Epithelial cell of prostate (primary cell): ENCODE results near the gene SLC25A40.
"Not testable (repeated sequence)": the region's sequence is repeated elsewhere in the genome, so short reads cannot be mapped to it uniquely, and the experiment has no call there.

Experiments used
- DNase-seq: peaks from one replicate; pipeline ENCODE4 v3.0.0-alpha.2; 2011; ENCODE audit warnings: low read depth, low spot score
- H3K27ac ChIP-seq: fragments of 450-650 bp; 2 replicates; pipeline ENCODE4 v1.5.1; 2017; ENCODE audit warnings: mild to moderate bottlenecking

SLC25A40 gene

GRCh38 chr7:87873328-87873727 is 2.8 kb downstream of the SLC25A40 start:
- DNase-seq, H3K27ac ChIP-seq: not testable (repeated sequence)

GRCh38 chr7:87872346-87872745 is 3.8 kb downstream of the SLC25A40 start:
- no peak overlapping the region for H3K27ac ChIP-seq
- no peak for DNase-seq

- DNase-seq = no peak
- no peak overlapping the region for H3K27ac ChIP-seq
Measured at GRCh38 chr7:87870471-87870870, 5.7 kb downstream of the SLC25A40 start.

GRCh38 chr7:87866533-87866932 is 9.6 kb downstream of the SLC25A40 start:
- not testable (repeated sequence) for DNase-seq

GRCh38 chr7:87866089-87866488 is 10.1 kb downstream of the SLC25A40 start:
- DNase-seq = no peak
- H3K27ac ChIP-seq = no peak overlapping the region

More at GRCh38 chr7:87866533-87866932, 9.6 kb downstream of the SLC25A40 start:
- H3K27ac ChIP-seq = not testable (repeated sequence)

- no peak for DNase-seq
- H3K27ac ChIP-seq = no peak overlapping the region
Measured at GRCh38 chr7:87858417-87859100, 17.6 kb downstream of the SLC25A40 start.

GRCh38 chr7:87853237-87853864 is 22.8 kb downstream of the SLC25A40 start:
- H3K27ac ChIP-seq = no peak overlapping the region
- peak; percentile 12 for DNase-seq

- DNase-seq = no peak
- no peak overlapping the region for H3K27ac ChIP-seq
Measured at GRCh38 chr7:87852306-87852705, 23.9 kb downstream of the SLC25A40 start.

- no peak overlapping the region for H3K27ac ChIP-seq
Measured at GRCh38 chr7:87850836-87851593, 25.1 kb downstream of the SLC25A40 start.

GRCh38 chr7:87837597-87837996 is 38.6 kb downstream of the SLC25A40 start:
- H3K27ac ChIP-seq = no peak overlapping the region
- no peak for DNase-seq

More at GRCh38 chr7:87850836-87851593, 25.1 kb downstream of the SLC25A40 start:
- DNase-seq = no peak

GRCh38 chr7:87833130-87833529 is 43.0 kb downstream of the SLC25A40 start:
- DNase-seq = no peak
- no peak overlapping the region for H3K27ac ChIP-seq

- no peak overlapping the region for H3K27ac ChIP-seq
- no peak for DNase-seq
Measured at GRCh38 chr7:87831097-87831496, 45.1 kb downstream of the SLC25A40 start.

- not testable (repeated sequence) for DNase-seq, H3K27ac ChIP-seq
Measured at GRCh38 chr7:87828383-87828782, 47.8 kb downstream of the SLC25A40 start.

- H3K27ac ChIP-seq, DNase-seq: not testable (repeated sequence)
Measured at GRCh38 chr7:87825369-87825768, 50.8 kb downstream of the SLC25A40 start.

GRCh38 chr7:87822056-87822455 is 54.1 kb downstream of the SLC25A40 start:
- not testable (repeated sequence) for H3K27ac ChIP-seq, DNase-seq

GRCh38 chr7:87818336-87818735 is 57.8 kb downstream of the SLC25A40 start:
- DNase-seq = no peak

GRCh38 chr7:87816389-87816788 is 59.8 kb downstream of the SLC25A40 start:
- no peak for DNase-seq
- no peak overlapping the region for H3K27ac ChIP-seq

More at GRCh38 chr7:87818336-87818735, 57.8 kb downstream of the SLC25A40 start:
- no peak overlapping the region for H3K27ac ChIP-seq

- no peak for DNase-seq
Measured at GRCh38 chr7:87810726-87811125, 65.4 kb downstream of the SLC25A40 start.

GRCh38 chr7:87810130-87810529 is 66.0 kb downstream of the SLC25A40 start:
- no peak for DNase-seq

More at GRCh38 chr7:87810726-87811125, 65.4 kb downstream of the SLC25A40 start:
- no peak overlapping the region for H3K27ac ChIP-seq

GRCh38 chr7:87806150-87806549 is 70.0 kb downstream of the SLC25A40 start:
- no peak for DNase-seq
- no peak overlapping the region for H3K27ac ChIP-seq

More at GRCh38 chr7:87810130-87810529, 66.0 kb downstream of the SLC25A40 start:
- H3K27ac ChIP-seq = no peak overlapping the region
